Natural killer cell treated with Interleukin-12 subunit alpha and Interleukin-12 subunit beta and Interleukin-15 and Interleukin-18, amount 100 ng/mL, for 72 hours (primary cell): Measurements from ENCODE around the gene RPN2. TPM values are rescaled to one million over a fixed set of nuclear protein-coding genes. Genes with fewer than 3 reads are reported as not detected.

Source experiments
- ATAC-seq, 2 donors: fragments of 150-1000 bp; cut with Tn5 transposase in 1 of 2; sonication (Bioruptor Pico), chemical (Tn5 transposase) in 1 of 2; 2 replicates each; pipeline ENCODE4 v1.10.0; 2021
- DNase-seq: peaks from one replicate; pipeline ENCODE4 v3.0.0; 2022; ENCODE audit warnings: low spot score
- H3K27ac Mint-ChIP-seq, 2 donors: 1 replicate in 1 of 2; 2 replicates in 1 of 2; pipeline ENCODE4 v1.8.0; 2022; ENCODE audit warnings: mixed read lengths in 2 of 2, mild to moderate bottlenecking in 1 of 2, moderate library complexity in 1 of 2
- H3K27me3 Mint-ChIP-seq, 2 donors: 1 replicate in 1 of 2; 2 replicates in 1 of 2; pipeline ENCODE4 v1.8.0; 2022; ENCODE audit warnings: mixed read lengths in 2 of 2
- H3K36me3 Mint-ChIP-seq: one replicate; pipeline ENCODE4 v1.8.0; 2022; ENCODE audit warnings: mixed read lengths
- H3K4me1 Mint-ChIP-seq, 2 donors: 1 replicate in 1 of 2; 2 replicates in 1 of 2; pipeline ENCODE4 v1.8.0; 2022; ENCODE audit warnings: low read depth in 2 of 2, mixed read lengths in 2 of 2, mild to moderate bottlenecking in 1 of 2
- H3K4me3 Mint-ChIP-seq: one replicate; pipeline ENCODE4 v1.8.0; 2022; ENCODE audit warnings: mixed read lengths
- H3K9me3 Mint-ChIP-seq: 2 replicates; pipeline ENCODE4 v1.8.0; 2022; ENCODE audit warnings: mixed read lengths
- total RNA-seq, 2 donors: library from RNA; stranded (reverse); gene quantifications; one replicate each; pipeline ENCODE4 v1.2.3, GENCODE V29; 2022

The RPN2 gene
- total RNA-seq, 2 donors from 2014 or later, result 211 to 259 TPM

GRCh38 chr20:37233548-37234253 lies 54.6 kb downstream of the RPN2 start:
- Mint-ChIP-seq H3K4me3 (no peak overlapping the region), H3K4me1 (no peaks in the 10 kb centered on the region), H3K36me3 (peaks cover 49% of the 10 kb centered on the region), H3K9me3 (no peaks in the 10 kb centered on the region), H3K27me3 (no peaks in the 10 kb centered on the region), H3K27ac (no peak overlapping the region)
- no peak for DNase-seq
- ATAC-seq, result no peak

GRCh38 chr20:37234254-37234581 lies 55.1 kb downstream of the RPN2 start:
- Mint-ChIP-seq H3K36me3 (peaks cover 46% of the 10 kb centered on the region), H3K4me3 (no peak overlapping the region), H3K9me3 (no peaks in the 10 kb centered on the region), H3K27me3 (no peaks in the 10 kb centered on the region), H3K4me1 (no peaks in the 10 kb centered on the region), H3K27ac (no peak overlapping the region)
- no peak for DNase-seq
- no peak for ATAC-seq

GRCh38 chr20:37235065-37235464 lies 55.9 kb downstream of the RPN2 start:
- Mint-ChIP-seq H3K27ac (no peak overlapping the region), H3K27me3 (no peaks in the 10 kb centered on the region), H3K9me3 (no peaks in the 10 kb centered on the region), H3K36me3 (peaks cover 40% of the 10 kb centered on the region), H3K4me1 (no peaks in the 10 kb centered on the region), H3K4me3 (no peak overlapping the region)
- DNase-seq, result no peak
- ATAC-seq, result no peak

- DNase-seq, result no peak
- no peak overlapping the region for H3K4me3 Mint-ChIP-seq
- H3K27ac Mint-ChIP-seq, result no peak overlapping the region
- H3K9me3 Mint-ChIP-seq, result no peaks in the 10 kb centered on the region
- peaks cover 40% of the 10 kb centered on the region for H3K36me3 Mint-ChIP-seq
- no peak for ATAC-seq
- H3K4me1 Mint-ChIP-seq, result no peaks in the 10 kb centered on the region
- no peaks in the 10 kb centered on the region for H3K27me3 Mint-ChIP-seq
Measured at GRCh38 chr20:37236462-37236861, 57.3 kb downstream of the RPN2 start.

GRCh38 chr20:37237656-37238055 lies 58.5 kb downstream of the RPN2 start:
- Mint-ChIP-seq H3K9me3 (no peaks in the 10 kb centered on the region), H3K36me3 (peaks cover 34% of the 10 kb centered on the region), H3K27ac (no peak overlapping the region), H3K4me1 (no peaks in the 10 kb centered on the region), H3K4me3 (no peak overlapping the region), H3K27me3 (no peaks in the 10 kb centered on the region)
- DNase-seq, result no peak
- ATAC-seq, result no peak

- H3K4me1 Mint-ChIP-seq, result no peaks in the 10 kb centered on the region
- H3K36me3 Mint-ChIP-seq, result peaks cover 32% of the 10 kb centered on the region
- H3K27ac Mint-ChIP-seq, result peak overlapping the region in 1 of 2 donors; percentile 47
- DNase-seq, result no peak
- H3K4me3 Mint-ChIP-seq, result no peak overlapping the region
- no peaks in the 10 kb centered on the region for H3K9me3 Mint-ChIP-seq
- ATAC-seq, result no peak
- no peaks in the 10 kb centered on the region for H3K27me3 Mint-ChIP-seq
Measured at GRCh38 chr20:37238426-37238825, 59.3 kb downstream of the RPN2 start.

GRCh38 chr20:37238935-37239451 lies 59.9 kb downstream of the RPN2 start:
- H3K4me3 Mint-ChIP-seq, result no peak overlapping the region
- ATAC-seq (no peak), DNase-seq (no peak)
- no peaks in the 10 kb centered on the region for H3K27me3 Mint-ChIP-seq
- H3K27ac Mint-ChIP-seq, result peak overlapping the region in 1 of 2 donors; percentile 47
- peaks cover 31% of the 10 kb centered on the region for H3K36me3 Mint-ChIP-seq
- H3K4me1 Mint-ChIP-seq, result no peaks in the 10 kb centered on the region
- H3K9me3 Mint-ChIP-seq, result no peaks in the 10 kb centered on the region

- DNase-seq, result no peak
- Mint-ChIP-seq H3K4me3 (no peak overlapping the region), H3K9me3 (no peaks in the 10 kb centered on the region), H3K27ac (no peak overlapping the region), H3K4me1 (no peaks in the 10 kb centered on the region), H3K27me3 (no peaks in the 10 kb centered on the region), H3K36me3 (peaks cover 24% of the 10 kb centered on the region)
- ATAC-seq, result no peak
Measured at GRCh38 chr20:37240337-37241067, 61.4 kb downstream of the RPN2 start.

GRCh38 chr20:37242503-37242902 lies 63.4 kb downstream of the RPN2 start:
- no peaks in the 10 kb centered on the region for H3K9me3 Mint-ChIP-seq
- H3K27me3 Mint-ChIP-seq, result no peaks in the 10 kb centered on the region
- no peak for DNase-seq
- H3K27ac Mint-ChIP-seq, result no peak overlapping the region
- no peak overlapping the region for H3K4me3 Mint-ChIP-seq
- H3K4me1 Mint-ChIP-seq, result no peaks in the 10 kb centered on the region
- ATAC-seq, result no peak
- peaks cover 17% of the 10 kb centered on the region for H3K36me3 Mint-ChIP-seq

GRCh38 chr20:37243076-37243936 lies 64.2 kb downstream of the RPN2 start:
- DNase-seq, result no peak
- H3K4me3 Mint-ChIP-seq, result no peak overlapping the region
- no peaks in the 10 kb centered on the region for H3K9me3 Mint-ChIP-seq
- H3K27me3 Mint-ChIP-seq, result no peaks in the 10 kb centered on the region
- H3K4me1 Mint-ChIP-seq, result no peaks in the 10 kb centered on the region
- no peak overlapping the region for H3K27ac Mint-ChIP-seq
- ATAC-seq, result no peak
- H3K36me3 Mint-ChIP-seq, result peaks cover 17% of the 10 kb centered on the region

- Mint-ChIP-seq H3K9me3 (no peaks in the 10 kb centered on the region), H3K36me3 (peaks cover 11% of the 10 kb centered on the region), H3K27me3 (no peaks in the 10 kb centered on the region), H3K4me3 (no peak overlapping the region), H3K4me1 (no peaks in the 10 kb centered on the region), H3K27ac (no peak overlapping the region)
- ATAC-seq, result no peak
- DNase-seq, result no peak
Measured at GRCh38 chr20:37243937-37244571, 64.9 kb downstream of the RPN2 start.

- no peaks in the 10 kb centered on the region for H3K9me3 Mint-ChIP-seq
- H3K4me3 Mint-ChIP-seq, result no peak overlapping the region
- no peaks in the 10 kb centered on the region for H3K27me3 Mint-ChIP-seq
- peaks cover 11% of the 10 kb centered on the region for H3K36me3 Mint-ChIP-seq
- no peaks in the 10 kb centered on the region for H3K4me1 Mint-ChIP-seq
- DNase-seq (no peak), ATAC-seq (peak in 1 of 2 donors; percentile 48)
- H3K27ac Mint-ChIP-seq, result no peak overlapping the region
Measured at GRCh38 chr20:37244572-37244957, 65.4 kb downstream of the RPN2 start.

GRCh38 chr20:37245216-37246150 lies 66.4 kb downstream of the RPN2 start:
- no peak for ATAC-seq
- H3K9me3 Mint-ChIP-seq, result no peaks in the 10 kb centered on the region
- no peaks in the 10 kb centered on the region for H3K4me1 Mint-ChIP-seq
- no peaks in the 10 kb centered on the region for H3K27me3 Mint-ChIP-seq
- H3K27ac Mint-ChIP-seq, result no peak overlapping the region
- DNase-seq, result no peak
- H3K36me3 Mint-ChIP-seq, result peaks cover 7% of the 10 kb centered on the region
- H3K4me3 Mint-ChIP-seq, result no peak overlapping the region
